ENCODE results near the gene ABRAXAS1. TPM values are rescaled to one million over a fixed set of nuclear protein-coding genes. Genes with fewer than 3 reads are reported as not detected.
"Not testable (repeated sequence)": the region's sequence is repeated elsewhere in the genome, so short reads cannot be mapped to it uniquely, and the experiment has no call there.

ABRAXAS1 gene
- 7.9 and 8.9 TPM in 2 replicates for total RNA-seq (2012; rRNA removed)

- H3K9me3 ChIP-seq (replicated peaks; ENCODE audit: low read length) = no peaks in the 10 kb centered on the region
- peaks cover 11% of the 10 kb centered on the region for H3K4me1 ChIP-seq (ENCODE audit: control insufficient read depth, insufficient read depth, low read length)
- no peaks in the 10 kb centered on the region for H3K27me3 ChIP-seq (ENCODE audit: control insufficient read depth, insufficient read depth, low read length)
- H3K36me3 ChIP-seq (ENCODE audit: insufficient read depth, low read length) = peaks cover under 1% of the 10 kb centered on the region
- H3K4me3 ChIP-seq (ENCODE audit: low read length) = peak within 1 kb of the TSS; percentile 84
- peak within 1 kb of the TSS; percentile 81 for H3K9ac ChIP-seq (ENCODE audit: low read depth, low read length)
- H3K4me2 ChIP-seq (ENCODE audit: low read length) = peak within 1 kb of the TSS; percentile 86
Observed at GRCh38 chr4:83484500-83485461, at the start of gene ABRAXAS1. Gene ABRAXAS1 (minus strand): TSS chr4:83485100. CDS start chr4:83485072, 28 bp downstream.

- H3K27me3 ChIP-seq (ENCODE audit: control insufficient read depth, insufficient read depth, low read length) = peaks cover 9% of the 10 kb centered on the region
- no peak overlapping the region for H3K4me2 ChIP-seq (ENCODE audit: low read length)
- no peak overlapping the region for H3K9ac ChIP-seq (ENCODE audit: low read depth, low read length)
- peaks cover 4% of the 10 kb centered on the region for H3K9me3 ChIP-seq (replicated peaks; ENCODE audit: low read length)
- H3K4me3 ChIP-seq (ENCODE audit: low read length) = no peak overlapping the region
- no peaks in the 10 kb centered on the region for H3K36me3 ChIP-seq (ENCODE audit: insufficient read depth, low read length)
- H3K4me1 ChIP-seq (ENCODE audit: control insufficient read depth, insufficient read depth, low read length) = no peaks in the 10 kb centered on the region
Observed at GRCh38 chr4:83527671-83528070, 42.8 kb upstream of the ABRAXAS1 start.

GRCh38 chr4:83522239-83522638, 37.3 kb upstream of the ABRAXAS1 start:
- Histone ChIP-seq H3K9ac (ENCODE audit: low read depth, low read length) (no peak overlapping the region), H3K4me1 (ENCODE audit: control insufficient read depth, insufficient read depth, low read length) (no peaks in the 10 kb centered on the region), H3K27me3 (ENCODE audit: control insufficient read depth, insufficient read depth, low read length) (peaks cover 11% of the 10 kb centered on the region), H3K4me2 (ENCODE audit: low read length) (no peak overlapping the region), H3K4me3 (ENCODE audit: low read length) (no peak overlapping the region), H3K36me3 (ENCODE audit: insufficient read depth, low read length) (no peaks in the 10 kb centered on the region), H3K9me3 (replicated peaks; ENCODE audit: low read length) (peaks cover 4% of the 10 kb centered on the region)

- Histone ChIP-seq H3K9me3 (replicated peaks; ENCODE audit: low read length) (no peaks in the 10 kb centered on the region), H3K27me3 (ENCODE audit: control insufficient read depth, insufficient read depth, low read length) (peaks cover 6% of the 10 kb centered on the region), H3K36me3 (ENCODE audit: insufficient read depth, low read length) (no peaks in the 10 kb centered on the region), H3K9ac (ENCODE audit: low read depth, low read length) (no peak overlapping the region), H3K4me2 (ENCODE audit: low read length) (no peak overlapping the region), H3K4me3 (ENCODE audit: low read length) (no peak overlapping the region), H3K4me1 (ENCODE audit: control insufficient read depth, insufficient read depth, low read length) (no peaks in the 10 kb centered on the region)
Observed at GRCh38 chr4:83516042-83516772, 31.3 kb upstream of the ABRAXAS1 start.

- H3K36me3 ChIP-seq (ENCODE audit: insufficient read depth, low read length) = no peaks in the 10 kb centered on the region
- H3K4me2 ChIP-seq (ENCODE audit: low read length) = no peak overlapping the region
- H3K4me3 ChIP-seq (ENCODE audit: low read length) = no peak overlapping the region
- no peak overlapping the region for H3K9ac ChIP-seq (ENCODE audit: low read depth, low read length)
- no peaks in the 10 kb centered on the region for H3K4me1 ChIP-seq (ENCODE audit: control insufficient read depth, insufficient read depth, low read length)
- H3K27me3 ChIP-seq (ENCODE audit: control insufficient read depth, insufficient read depth, low read length) = no peaks in the 10 kb centered on the region
- no peaks in the 10 kb centered on the region for H3K9me3 ChIP-seq (replicated peaks; ENCODE audit: low read length)
Observed at GRCh38 chr4:83510442-83510841, 25.5 kb upstream of the ABRAXAS1 start.

GRCh38 chr4:83509156-83509585, 24.3 kb upstream of the ABRAXAS1 start:
- not testable (repeated sequence) for H3K4me1 ChIP-seq (ENCODE audit: control insufficient read depth, insufficient read depth, low read length); H3K27me3 ChIP-seq (ENCODE audit: control insufficient read depth, insufficient read depth, low read length); H3K36me3 ChIP-seq (ENCODE audit: insufficient read depth, low read length); H3K4me2 ChIP-seq (ENCODE audit: low read length); H3K9ac ChIP-seq (ENCODE audit: low read depth, low read length); H3K9me3 ChIP-seq (replicated peaks; ENCODE audit: low read length); H3K4me3 ChIP-seq (ENCODE audit: low read length)

GRCh38 chr4:83504996-83505395, 20.1 kb upstream of the ABRAXAS1 start:
- Histone ChIP-seq H3K27me3 (ENCODE audit: control insufficient read depth, insufficient read depth, low read length) (peaks cover 2% of the 10 kb centered on the region), H3K9ac (ENCODE audit: low read depth, low read length) (no peak overlapping the region)

GRCh38 chr4:83504503-83504902, 19.6 kb upstream of the ABRAXAS1 start:
- Histone ChIP-seq H3K4me1 (ENCODE audit: control insufficient read depth, insufficient read depth, low read length) (no peaks in the 10 kb centered on the region), H3K9ac (ENCODE audit: low read depth, low read length) (no peak overlapping the region), H3K36me3 (ENCODE audit: insufficient read depth, low read length) (no peaks in the 10 kb centered on the region), H3K4me3 (ENCODE audit: low read length) (no peak overlapping the region), H3K27me3 (ENCODE audit: control insufficient read depth, insufficient read depth, low read length) (peaks cover 2% of the 10 kb centered on the region), H3K4me2 (ENCODE audit: low read length) (no peak overlapping the region), H3K9me3 (replicated peaks; ENCODE audit: low read length) (no peaks in the 10 kb centered on the region)

More at GRCh38 chr4:83504996-83505395, 20.1 kb upstream of the ABRAXAS1 start:
- no peaks in the 10 kb centered on the region for H3K9me3 ChIP-seq (replicated peaks; ENCODE audit: low read length)
- no peaks in the 10 kb centered on the region for H3K36me3 ChIP-seq (ENCODE audit: insufficient read depth, low read length)
- H3K4me1 ChIP-seq (ENCODE audit: control insufficient read depth, insufficient read depth, low read length) = no peaks in the 10 kb centered on the region
- no peak overlapping the region for H3K4me2 ChIP-seq (ENCODE audit: low read length)
- H3K4me3 ChIP-seq (ENCODE audit: low read length) = no peak overlapping the region

- H3K27me3 ChIP-seq (ENCODE audit: control insufficient read depth, insufficient read depth, low read length) = peaks cover 2% of the 10 kb centered on the region
- H3K36me3 ChIP-seq (ENCODE audit: insufficient read depth, low read length) = no peaks in the 10 kb centered on the region
- H3K4me2 ChIP-seq (ENCODE audit: low read length) = no peak overlapping the region
- no peak overlapping the region for H3K4me3 ChIP-seq (ENCODE audit: low read length)
- H3K9ac ChIP-seq (ENCODE audit: low read depth, low read length) = no peak overlapping the region
- H3K4me1 ChIP-seq (ENCODE audit: control insufficient read depth, insufficient read depth, low read length) = no peaks in the 10 kb centered on the region
- no peaks in the 10 kb centered on the region for H3K9me3 ChIP-seq (replicated peaks; ENCODE audit: low read length)
Observed at GRCh38 chr4:83503974-83504373, 19.1 kb upstream of the ABRAXAS1 start.

GRCh38 chr4:83501671-83502070, 16.8 kb upstream of the ABRAXAS1 start:
- H3K9me3 ChIP-seq (replicated peaks; ENCODE audit: low read length); H3K27me3 ChIP-seq (ENCODE audit: control insufficient read depth, insufficient read depth, low read length); H3K4me2 ChIP-seq (ENCODE audit: low read length); H3K4me1 ChIP-seq (ENCODE audit: control insufficient read depth, insufficient read depth, low read length); H3K36me3 ChIP-seq (ENCODE audit: insufficient read depth, low read length); H3K4me3 ChIP-seq (ENCODE audit: low read length); H3K9ac ChIP-seq (ENCODE audit: low read depth, low read length): not testable (repeated sequence)

GRCh38 chr4:83498187-83498586, 13.3 kb upstream of the ABRAXAS1 start:
- H3K9ac ChIP-seq (ENCODE audit: low read depth, low read length) = no peak overlapping the region
- no peaks in the 10 kb centered on the region for H3K9me3 ChIP-seq (replicated peaks; ENCODE audit: low read length)
- no peak overlapping the region for H3K4me2 ChIP-seq (ENCODE audit: low read length)
- H3K4me3 ChIP-seq (ENCODE audit: low read length) = no peak overlapping the region
- H3K4me1 ChIP-seq (ENCODE audit: control insufficient read depth, insufficient read depth, low read length) = no peaks in the 10 kb centered on the region
- H3K27me3 ChIP-seq (ENCODE audit: control insufficient read depth, insufficient read depth, low read length) = peaks cover 5% of the 10 kb centered on the region
- H3K36me3 ChIP-seq (ENCODE audit: insufficient read depth, low read length) = no peaks in the 10 kb centered on the region
